Stimulated activated naive CD4-positive, alpha-beta T cell treated with Interleukin-2 at 50 U/mL for 16 hours (primary cell): ENCODE measurements around the gene ARPC5.
"Not testable (repeated sequence)": the region's sequence is repeated elsewhere in the genome, so short reads cannot be mapped to it uniquely, and the experiment has no call there.

Experiments used
- DNase-seq: peaks from one replicate; lab custom pipeline; 2025; lab: John Stamatoyannopoulos, UW

The ARPC5 gene

DNA sequence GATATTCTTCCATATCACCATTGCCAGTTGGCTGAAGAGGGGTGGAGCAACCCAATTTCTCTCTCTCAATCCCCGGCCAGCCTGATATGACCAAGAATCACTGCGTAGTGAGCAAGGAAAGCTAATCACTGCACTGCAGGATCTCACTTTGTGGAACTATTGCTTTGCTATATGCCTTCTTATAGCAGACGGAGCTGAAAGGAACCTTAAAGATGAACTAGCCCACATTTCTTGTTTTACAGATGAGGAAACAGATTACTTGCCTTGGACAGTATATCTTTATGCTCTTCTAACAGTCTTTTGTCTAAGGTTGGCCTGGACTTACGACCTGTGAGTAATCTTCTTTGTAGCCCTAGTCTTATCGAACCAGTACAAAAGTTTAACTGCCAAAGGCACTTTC, 9.9 kb upstream of the ARPC5 start:
- DNase-seq, result no peak

DNA sequence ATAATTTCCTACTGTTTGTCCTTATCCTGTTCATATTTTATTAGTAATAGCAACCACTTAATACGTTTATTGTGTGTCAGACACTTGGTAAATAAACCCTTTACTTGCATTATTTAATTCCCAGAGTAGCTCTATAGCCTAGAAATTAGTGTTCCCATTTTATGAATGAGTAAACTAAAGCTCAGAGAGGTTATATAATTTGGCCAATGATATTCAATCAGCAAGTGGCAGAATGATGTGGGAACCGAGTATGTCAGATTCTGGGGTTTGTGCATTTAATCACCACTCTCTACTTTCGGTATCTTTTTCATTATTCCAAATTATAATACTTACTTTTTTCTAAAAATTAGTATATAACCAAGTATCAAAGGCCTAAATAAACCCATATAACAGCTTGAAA, 6.6 kb upstream of the ARPC5 start:
- DNase-seq, result no peak

DNA sequence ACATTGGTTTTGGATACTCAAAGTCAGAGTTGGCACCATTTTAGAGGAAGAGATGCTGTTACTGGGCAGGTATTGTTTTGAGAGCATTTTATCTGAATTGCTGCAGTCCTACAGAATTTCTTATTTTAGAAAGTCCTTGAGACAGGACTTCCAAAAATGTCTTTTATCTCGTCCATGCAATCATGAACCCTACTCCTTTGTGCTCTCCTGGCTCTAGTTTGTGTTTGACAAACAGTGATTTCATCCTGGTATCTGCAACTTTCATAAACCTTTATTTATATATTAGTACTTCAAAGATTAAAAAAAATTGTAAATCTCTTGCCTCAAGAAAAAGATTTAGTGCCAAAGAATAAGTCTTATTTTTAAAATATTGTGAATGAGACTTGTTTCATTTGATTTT, 4.6 kb upstream of the ARPC5 start:
- DNase-seq, result no peak

DNA sequence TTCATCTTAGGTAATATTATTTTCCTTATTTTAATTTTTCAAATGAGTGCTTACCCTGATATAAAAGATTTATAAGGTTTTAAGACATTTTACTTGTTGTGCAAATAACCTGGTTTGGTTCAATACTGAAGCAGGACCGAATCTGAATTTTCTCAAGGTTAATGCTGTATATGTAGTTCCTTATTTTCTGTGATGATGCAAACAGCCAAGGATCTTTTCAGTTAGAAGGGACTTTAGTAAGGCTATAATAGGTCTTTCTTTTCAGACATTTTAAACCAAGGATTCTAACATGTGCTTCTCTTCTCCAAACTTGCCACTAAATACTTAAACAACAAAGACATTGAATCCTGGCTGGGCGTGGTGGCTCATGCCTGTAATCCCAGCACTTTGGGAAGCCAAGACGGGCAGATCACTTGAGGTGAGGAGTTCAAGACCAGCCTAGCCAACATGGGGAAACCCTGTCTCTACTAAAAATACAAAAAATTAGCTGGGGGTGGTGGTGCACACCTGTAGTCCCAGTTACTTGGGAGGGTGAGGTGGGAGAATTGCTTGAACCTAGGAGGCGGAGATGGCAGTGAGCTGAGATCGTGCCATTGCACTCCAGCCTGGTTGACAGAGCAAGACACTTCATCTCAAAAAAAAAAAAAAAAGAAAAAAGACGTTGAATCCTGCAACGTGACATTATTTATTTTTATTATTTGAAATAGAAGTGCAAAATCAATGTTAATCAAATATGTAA, 3.2 kb upstream of the ARPC5 start:
- DNase-seq, result no peak

DNA sequence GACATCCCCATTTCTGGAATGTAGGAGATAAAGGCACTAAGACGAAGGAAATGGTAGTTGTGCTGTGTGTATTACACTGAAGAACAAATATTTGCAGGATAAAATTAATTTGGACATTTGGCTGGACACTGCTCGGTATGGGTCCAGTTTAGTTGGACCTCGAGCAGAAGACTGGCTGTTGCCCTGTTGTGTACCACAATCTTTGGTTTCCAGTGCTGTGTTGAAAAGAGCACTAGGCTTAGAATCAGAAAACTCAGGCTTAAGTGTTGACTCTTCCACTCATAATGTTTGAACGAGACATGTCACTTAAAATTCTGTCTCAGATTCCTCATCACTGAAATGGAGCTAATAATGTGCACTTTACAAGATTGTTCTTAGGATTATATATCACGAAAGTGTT, 1.2 kb upstream of the ARPC5 start:
- DNase-seq, result no peak

DNA sequence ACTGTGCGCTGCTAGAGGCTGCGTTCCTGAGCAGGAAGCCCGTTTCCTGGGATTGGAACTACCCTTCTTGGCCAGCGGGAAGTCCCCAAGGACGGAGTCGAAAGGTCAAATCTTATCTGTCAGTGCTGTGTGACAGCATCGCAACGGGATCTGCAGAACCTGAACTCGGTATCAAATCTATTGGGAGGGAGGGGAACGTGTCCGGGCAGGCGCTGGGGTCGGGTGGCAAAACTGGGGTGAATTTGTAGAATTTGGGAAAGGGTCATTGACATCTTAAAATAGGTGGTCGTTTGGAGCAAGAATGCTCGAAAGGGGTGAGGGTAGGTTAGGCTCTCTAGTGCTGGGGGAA, 725 bp upstream of the ARPC5 start:
- no peak for DNase-seq

DNA sequence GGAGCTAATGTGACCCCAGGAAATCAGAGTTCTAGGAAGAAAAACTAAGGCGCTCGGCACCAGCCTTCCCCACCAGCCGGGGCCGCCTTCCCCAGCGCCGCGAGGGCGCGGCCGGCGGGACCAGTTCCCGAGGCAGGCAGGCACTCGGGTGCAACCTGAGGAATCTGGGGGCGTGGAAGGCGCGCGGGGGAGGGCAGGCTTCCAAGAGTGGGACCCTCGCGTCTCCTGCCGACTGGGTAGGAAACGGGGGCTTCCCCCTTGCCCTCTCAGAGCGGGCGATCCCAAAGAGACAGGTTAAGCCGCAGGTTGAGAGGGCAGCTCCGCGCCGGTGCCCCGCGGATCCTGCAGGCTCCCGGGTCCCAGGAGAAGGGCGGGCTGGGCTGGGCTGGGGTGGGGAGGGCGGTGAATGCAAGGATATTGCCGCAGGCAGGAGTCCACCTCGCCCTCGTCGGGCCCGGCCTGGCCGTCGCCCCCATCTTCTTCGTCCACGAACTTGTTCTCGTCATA, 431 bp downstream of the ARPC5 start:
- no peak for DNase-seq

DNA sequence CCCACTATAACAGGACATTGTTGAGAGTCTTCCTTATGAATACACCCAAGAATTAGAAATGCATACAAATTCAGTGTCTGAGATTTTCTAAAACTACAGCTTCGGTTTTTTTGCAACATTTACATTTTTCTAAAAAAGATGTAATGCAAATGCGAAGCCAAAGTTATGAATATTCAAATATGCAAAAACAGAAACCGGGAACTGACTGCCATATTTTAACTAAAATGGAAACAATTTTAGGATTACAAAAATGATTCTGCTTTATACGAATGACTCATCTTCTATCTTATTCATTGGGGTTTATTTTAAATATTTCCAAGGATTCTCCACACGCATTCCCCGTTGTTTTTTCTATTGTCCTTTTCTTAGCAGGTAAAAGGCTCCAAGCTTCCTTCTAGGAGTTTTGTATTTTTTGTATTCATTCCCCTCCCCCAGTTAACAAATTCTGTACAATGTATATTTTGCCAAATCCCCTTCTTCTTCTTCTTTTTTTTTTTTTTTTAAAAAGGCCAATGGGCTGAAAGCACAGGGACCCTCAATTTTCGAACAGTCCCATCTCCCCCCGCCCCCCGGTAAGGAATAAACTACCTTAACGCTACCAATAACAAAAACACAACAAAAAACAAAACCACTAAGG, 1.0 kb downstream of the ARPC5 start:
- no peak for DNase-seq

DNA sequence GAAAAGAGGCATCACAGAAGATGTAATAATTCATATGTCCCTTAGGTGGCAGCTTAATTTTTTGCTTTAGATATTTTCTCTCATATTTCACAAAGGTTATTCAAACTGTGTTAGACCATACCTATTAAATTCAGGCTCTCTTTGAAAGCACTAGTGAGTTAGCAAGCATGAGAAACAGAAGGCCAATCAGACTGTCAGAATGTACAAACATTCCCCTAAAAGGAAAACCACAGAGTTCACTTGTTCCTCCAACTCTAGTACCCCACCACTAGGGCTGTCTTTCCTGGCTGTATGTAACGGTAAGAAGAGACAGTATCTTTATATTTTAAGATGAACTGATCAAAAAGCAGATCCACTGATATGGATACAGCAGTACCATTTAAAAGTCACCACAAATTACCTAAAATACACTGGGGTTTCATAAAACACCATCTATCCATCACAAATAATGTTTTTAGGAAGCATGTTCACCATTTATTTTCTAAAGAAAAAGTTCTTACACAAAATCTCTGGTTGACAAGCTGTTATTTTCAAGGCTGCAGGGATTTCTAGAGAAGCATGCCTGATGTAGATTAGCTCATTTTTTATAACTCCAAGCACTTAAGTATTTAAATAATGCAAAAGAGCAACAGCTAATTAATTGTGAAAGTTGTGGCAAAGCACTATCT, 1.8 kb downstream of the ARPC5 start:
- no peak for DNase-seq

DNA sequence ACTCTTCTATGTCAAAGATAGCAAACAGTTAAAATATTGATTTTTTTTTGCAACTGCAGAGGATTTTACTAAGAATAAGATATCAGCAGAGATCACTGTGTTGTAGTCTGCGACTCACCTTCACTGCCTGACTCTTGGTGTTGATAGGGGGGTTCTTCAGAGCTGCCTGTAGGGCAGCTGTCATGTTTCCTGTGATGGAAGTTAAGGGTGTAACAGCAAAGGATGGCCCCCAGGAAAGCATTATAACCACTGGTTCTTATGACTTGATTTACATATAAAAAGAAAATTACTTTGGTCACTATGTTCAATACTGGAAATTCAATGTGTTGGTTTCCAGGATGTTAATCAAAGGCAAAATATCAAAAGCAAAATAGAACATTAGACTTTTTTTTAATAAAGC, 2.6 kb downstream of the ARPC5 start:
- DNase-seq, result no peak

DNA sequence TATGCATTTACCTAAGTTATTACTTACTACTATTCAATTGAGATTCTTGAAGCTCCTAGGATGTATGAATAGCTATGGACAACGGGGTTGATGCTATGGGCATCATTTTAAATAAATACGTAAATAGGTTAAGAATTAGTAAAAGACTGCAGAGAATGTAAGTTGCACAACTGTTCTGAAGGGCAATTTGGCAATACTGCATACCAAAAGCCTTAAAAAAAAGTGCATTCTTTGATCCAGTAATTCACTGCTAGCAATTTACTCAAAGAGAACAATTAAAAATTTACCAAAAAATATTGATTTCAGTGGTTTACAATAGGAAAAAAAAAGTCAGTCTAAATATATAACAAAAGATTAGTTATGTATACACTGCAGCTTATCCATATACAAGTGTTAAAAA, 3.5 kb downstream of the ARPC5 start:
- DNase-seq, result no peak

DNA sequence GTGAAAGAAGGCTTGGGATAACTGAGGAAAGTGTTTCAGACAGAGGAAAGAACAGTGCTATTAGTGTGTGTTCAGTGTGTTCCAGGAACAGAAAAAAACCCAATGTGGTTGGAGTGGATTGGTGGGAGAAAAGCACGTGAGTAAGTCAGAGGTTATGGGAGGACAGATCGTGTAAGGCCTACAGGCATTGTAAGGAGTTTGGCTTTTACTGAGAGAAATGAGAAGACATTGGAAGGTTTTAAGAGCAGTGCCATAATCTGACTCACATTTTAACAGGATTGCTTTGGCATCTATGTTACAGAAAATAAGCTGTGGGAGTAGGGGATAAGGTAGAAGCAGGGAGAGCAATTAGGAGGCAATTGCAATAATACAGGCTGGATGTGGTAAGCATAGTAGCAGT, 4.8 kb downstream of the ARPC5 start:
- DNase-seq, result no peak

DNA sequence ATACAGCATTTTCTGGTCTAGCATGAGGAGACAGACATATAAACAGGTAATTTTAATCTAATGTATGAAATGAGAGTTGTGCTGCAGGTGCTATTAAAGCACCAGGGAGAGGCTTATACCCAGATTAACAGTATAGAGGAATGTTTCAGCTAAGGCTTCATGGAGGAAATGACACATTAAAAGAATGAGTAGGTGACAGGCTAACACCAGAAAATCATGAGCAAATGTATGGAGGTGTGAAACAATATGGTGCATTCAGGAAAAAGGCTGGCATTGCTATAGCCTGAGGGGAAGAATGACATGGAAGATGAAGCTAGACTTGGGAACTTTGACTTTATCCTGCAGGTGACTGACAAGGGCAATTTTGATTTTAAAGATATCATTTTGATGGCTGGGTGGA, 7.0 kb downstream of the ARPC5 start:
- no peak for DNase-seq

DNA sequence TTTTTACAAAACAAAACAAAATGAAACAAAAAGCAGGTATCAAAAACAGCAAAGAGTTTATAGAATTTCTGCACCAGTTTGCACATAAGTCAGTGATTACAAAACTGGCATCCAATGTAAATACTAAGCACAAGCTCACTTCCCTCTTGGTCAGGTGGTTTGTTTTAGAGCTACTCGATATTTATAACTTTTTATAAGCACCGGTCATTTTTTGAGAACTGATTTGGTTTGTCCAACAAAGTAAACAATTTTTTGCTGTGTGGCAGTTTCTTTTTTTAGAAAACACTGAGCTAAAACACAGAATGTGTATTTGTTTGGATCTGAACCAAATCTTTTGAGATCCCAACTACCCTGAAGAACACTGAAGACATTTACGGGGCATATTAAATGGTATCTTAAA, 9.3 kb downstream of the ARPC5 start:
- not testable (repeated sequence) for DNase-seq

DNA sequence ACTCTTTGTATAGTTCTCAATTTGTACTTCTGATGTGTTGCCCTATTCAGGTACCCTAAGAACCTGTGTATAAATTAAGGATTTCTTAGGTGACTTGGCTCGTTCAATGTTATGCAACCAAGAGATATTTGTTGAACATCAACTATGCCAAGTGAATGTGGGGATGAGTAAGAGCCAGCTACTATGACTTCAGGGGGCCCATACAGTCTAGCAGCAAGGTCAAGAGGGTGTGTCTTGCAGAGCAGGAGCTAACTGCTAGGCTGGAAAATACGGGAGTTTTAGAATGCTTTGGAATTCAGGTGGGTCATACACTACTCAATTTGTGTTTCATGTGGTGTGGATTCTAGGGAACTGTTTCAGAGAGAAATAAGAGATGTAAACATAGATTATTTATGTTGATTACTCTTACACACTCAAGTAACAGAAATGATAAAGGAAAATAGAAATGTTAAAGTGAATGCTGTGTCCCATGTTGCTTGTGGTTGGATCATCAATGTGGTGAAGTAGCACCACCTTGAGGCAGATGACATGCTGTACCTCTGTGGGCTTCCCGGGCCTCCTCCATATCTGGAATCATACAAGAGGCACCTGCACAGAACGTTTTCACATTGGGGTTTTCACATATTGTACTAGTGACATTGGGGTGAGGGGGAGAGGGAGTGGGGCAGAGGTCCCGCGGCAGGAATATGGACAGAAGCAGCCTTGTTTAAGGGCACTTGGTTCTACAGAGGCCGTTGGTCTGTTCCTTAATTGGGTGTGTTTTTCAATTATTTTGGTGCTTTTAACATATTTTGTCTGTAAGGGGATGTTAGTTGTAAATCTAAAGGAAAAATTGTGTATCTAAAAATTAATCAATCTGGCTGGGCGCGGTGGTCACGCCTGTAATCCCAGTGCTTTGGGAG, 12.4 kb downstream of the ARPC5 start:
- DNase-seq, result peak; percentile 14

DNA sequence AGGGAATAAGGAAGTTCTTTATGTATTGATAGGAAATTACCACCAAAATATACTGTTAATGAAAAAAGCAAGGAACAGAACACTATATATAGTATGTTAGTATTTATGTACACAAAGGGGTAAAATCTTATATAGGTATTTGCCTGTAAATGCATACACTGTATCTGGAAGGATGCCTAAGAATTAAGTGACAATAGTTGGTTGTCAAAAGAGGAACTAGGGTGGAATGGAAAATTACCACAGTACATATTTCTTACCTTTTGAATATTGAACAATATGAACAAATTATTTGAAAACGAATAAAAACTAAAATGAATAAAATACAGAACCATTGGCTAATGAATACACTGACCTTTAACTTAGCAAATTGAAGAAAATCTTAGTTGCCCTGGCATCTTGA, 13.6 kb downstream of the ARPC5 start:
- no peak for DNase-seq

DNA sequence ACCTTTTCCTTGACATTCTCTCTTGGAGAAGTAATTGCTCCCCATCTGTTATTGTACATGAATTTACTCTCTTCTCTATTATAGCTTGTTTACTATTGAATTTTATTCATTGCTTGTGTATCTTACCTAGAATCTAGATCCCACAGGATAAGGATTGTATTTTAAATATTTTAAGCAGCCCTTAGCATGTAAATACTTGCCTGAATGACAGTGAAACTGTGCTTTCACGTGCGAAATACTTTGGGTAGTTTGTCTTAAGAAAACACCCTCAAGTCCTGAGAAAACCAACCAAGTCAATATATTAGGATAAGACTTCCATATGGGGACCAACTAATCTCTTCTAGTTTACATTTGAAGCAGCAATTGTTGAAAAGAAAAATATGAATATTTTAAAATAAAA, 15.3 kb downstream of the ARPC5 start:
- DNase-seq, result no peak

DNA sequence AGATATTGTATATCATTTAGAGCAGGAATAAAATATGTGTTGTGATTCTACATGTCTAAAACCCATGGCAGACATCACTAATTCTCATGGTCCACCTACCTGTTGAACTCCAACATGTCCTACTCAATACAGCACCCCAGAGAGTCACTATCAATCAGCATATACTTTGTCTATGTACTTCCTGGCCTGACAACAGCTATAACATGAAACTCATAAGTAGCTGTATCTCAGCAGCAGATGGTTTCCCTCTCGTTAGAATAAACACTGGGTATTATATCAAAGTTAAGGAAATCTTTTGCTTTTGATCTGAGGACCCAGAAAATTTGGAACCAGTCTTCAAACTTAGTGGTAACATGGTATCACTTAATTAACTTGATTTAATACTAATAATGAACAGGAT, 15.8 kb downstream of the ARPC5 start:
- DNase-seq, result no peak

DNA sequence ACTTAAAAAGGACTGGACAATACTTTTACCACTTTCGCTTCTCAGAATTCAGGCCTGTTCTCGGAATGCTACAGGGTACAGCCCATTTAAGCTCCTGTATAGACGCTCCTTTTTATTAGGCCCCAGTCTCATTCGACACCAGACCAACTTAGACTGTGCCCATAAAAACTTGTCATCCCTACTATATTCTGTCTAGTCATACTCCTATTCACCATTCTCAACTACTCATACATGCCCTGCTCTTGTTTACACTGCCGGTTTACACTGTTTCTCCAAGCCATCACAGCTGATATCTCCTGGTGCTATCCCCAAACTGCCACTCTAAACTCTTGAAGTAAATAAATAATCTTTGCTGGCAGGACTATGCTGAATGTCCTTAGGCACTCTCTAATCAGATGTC, 17.4 kb downstream of the ARPC5 start:
- not testable (repeated sequence) for DNase-seq

DNA sequence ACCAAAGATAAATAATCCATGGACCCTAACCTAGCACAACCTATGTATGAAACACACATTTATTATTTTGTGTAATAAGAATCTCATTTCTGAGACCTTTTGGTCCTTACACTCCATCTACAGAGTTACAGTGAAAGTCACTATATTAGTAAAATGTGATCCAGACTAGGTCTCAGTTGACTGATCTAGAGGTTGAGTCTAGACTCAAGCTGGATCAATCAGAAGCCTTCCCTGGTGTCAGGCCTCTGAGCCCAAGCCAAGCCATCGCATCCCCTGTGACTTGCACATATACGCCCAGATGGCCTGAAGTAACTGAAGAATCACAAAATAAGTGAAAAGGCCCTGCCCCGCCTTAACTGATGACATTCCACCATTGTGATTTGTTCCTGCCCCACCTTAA, 22.6 kb downstream of the ARPC5 start:
- DNase-seq, result not testable (repeated sequence)

DNA sequence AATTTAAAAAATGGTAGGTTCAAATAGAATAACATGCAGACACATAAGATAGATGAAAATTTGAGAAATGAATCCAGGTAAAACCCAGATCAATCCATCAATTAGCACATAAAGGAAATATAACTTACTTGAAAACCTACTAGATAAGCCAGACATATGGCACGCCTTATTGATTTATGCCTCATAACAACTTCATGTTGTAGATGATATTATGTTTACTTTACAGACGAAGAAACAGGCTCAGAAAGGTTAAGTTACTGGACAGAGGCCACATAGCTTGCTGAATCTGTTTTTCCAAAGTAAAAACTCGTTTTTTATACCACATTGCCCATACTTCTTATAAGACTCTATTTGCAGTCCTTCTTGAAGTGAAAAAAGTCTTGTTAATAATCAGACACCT, 23.2 kb downstream of the ARPC5 start:
- DNase-seq, result no peak

DNA sequence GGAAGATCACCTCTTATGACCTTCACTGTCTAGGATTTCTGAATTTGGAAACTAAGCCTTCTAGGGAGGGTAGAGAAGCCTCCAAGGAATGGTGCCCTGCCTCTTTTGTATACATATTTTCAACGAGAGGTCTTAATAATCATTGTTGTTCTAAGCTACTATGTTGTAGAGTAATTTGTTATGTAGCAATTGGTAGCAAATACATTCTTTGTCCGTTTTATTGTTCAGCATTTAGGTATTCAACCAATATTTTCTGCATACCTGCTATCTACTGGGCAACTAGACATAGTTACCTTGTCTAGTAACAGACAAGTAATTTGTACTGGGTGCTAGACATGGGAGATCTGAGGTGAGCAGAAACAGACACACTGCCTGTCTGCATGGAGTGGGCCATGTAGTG, 24.6 kb downstream of the ARPC5 start:
- DNase-seq, result no peak
